Thoracic aorta (tissue), 2 donors: Measurements from ENCODE around the gene ELMOD1. TPM values are rescaled to one million over a fixed set of nuclear protein-coding genes. Genes with fewer than 3 reads are reported as not detected.

Source experiments
- ATAC-seq: fragments of 150-250 bp; one replicate; pipeline ENCODE4 v1.8.0; 2017; ENCODE audit warnings: low read depth; ENCODE audit not compliant: insufficient number of reproducible peaks, low FRiP score
- DNase-seq: peaks from one replicate; pipeline ENCODE4 v3.0.0-alpha.2; 2020; ENCODE audit warnings: low spot score
- H3K27ac ChIP-seq, 2 donors: fragments of 200-600 bp; sonication (generic); 1 replicate in 1 of 2; 2 replicates in 1 of 2; pipeline ENCODE4 v1.5.1; 2016; ENCODE audit warnings: mild to moderate bottlenecking in 2 of 2, moderate library complexity in 2 of 2
- H3K27me3 ChIP-seq: fragments of 200-600 bp; sonication (generic); replicated peaks from 2 replicates; pipeline ENCODE4 v1.6.0; 2016; ENCODE audit warnings: mild to moderate bottlenecking; ENCODE audit not compliant: insufficient read depth
- H3K36me3 ChIP-seq: fragments of 200-600 bp; sonication (generic); one replicate; pipeline ENCODE4 v1.5.1; 2016
- H3K4me1 ChIP-seq, 2 donors: fragments of 200-600 bp; sonication (generic); 1 replicate in 1 of 2; 2 replicates in 1 of 2; pipeline versions ENCODE4 v1.5.1 to v1.6.0; 2016; ENCODE audit warnings: low read depth in 2 of 2, mild to moderate bottlenecking in 1 of 2; ENCODE audit not compliant: control insufficient read depth in 1 of 2
- H3K4me3 ChIP-seq: fragments of 200-600 bp; sonication (generic); 2 replicates; pipeline ENCODE4 v1.5.1; 2016; ENCODE audit warnings: mild to moderate bottlenecking
- H3K9me3 ChIP-seq: fragments of 200-600 bp; sonication (generic); 2 replicates; pipeline ENCODE4 v1.5.1; 2016
- CTCF ChIP-seq: fragments of 200-600 bp; sonication (generic); IDR thresholded peaks from one replicate; pipeline ENCODE4 v1.5.1; 2019; ENCODE audit warnings: antibody characterized with exemption
- total RNA-seq, 2 donors: library from RNA; depleted of rRNA; stranded (reverse); fragments of >200 nt; gene quantifications; one replicate each; pipeline versions ENCODE4 v1.1.0 to v1.2.3, GENCODE V29; 2016

Gene ELMOD1
- total RNA-seq, 2 donors from 2014 or later, result 3.2 TPM; not detected in 1

GRCh38 chr11:107669191-107669740, 78.3 kb downstream of the ELMOD1 start:
- no peak for DNase-seq
- Histone ChIP-seq H3K27me3 (no peaks in the 10 kb centered on the region), H3K4me3 (no peak overlapping the region), H3K9me3 (no peaks in the 10 kb centered on the region), H3K36me3 (no peaks in the 10 kb centered on the region), H3K4me1 (no peaks in the 10 kb centered on the region), H3K27ac (no peak overlapping the region)
- ATAC-seq, result no peak
- no peak for TF ChIP-seq CTCF

- no peaks in the 10 kb centered on the region for H3K9me3 ChIP-seq
- H3K4me1 ChIP-seq, result no peaks in the 10 kb centered on the region
- H3K27me3 ChIP-seq, result no peaks in the 10 kb centered on the region
- no peak for TF ChIP-seq CTCF
- H3K4me3 ChIP-seq, result no peak overlapping the region
- no peaks in the 10 kb centered on the region for H3K36me3 ChIP-seq
- DNase-seq, result no peak
- H3K27ac ChIP-seq, result no peak overlapping the region
- no peak for ATAC-seq
These were observed 79.1 kb downstream of the ELMOD1 start for GRCh38 chr11:107669893-107670601.

- no peak for ATAC-seq
- H3K4me3 ChIP-seq, result no peak overlapping the region
- H3K27me3 ChIP-seq, result no peaks in the 10 kb centered on the region
- DNase-seq, result no peak
- H3K27ac ChIP-seq, result no peak overlapping the region
- no peaks in the 10 kb centered on the region for H3K4me1 ChIP-seq
- no peaks in the 10 kb centered on the region for H3K36me3 ChIP-seq
- no peaks in the 10 kb centered on the region for H3K9me3 ChIP-seq
- no peak for TF ChIP-seq CTCF
These were observed 85.0 kb downstream of the ELMOD1 start for GRCh38 chr11:107675902-107676301.

GRCh38 chr11:107676336-107677057, 85.5 kb downstream of the ELMOD1 start:
- Histone ChIP-seq H3K27me3 (no peaks in the 10 kb centered on the region), H3K9me3 (no peaks in the 10 kb centered on the region), H3K4me3 (no peak overlapping the region), H3K4me1 (no peaks in the 10 kb centered on the region), H3K36me3 (no peaks in the 10 kb centered on the region), H3K27ac (no peak overlapping the region)
- no peak for TF ChIP-seq CTCF
- no peak for ATAC-seq
- no peak for DNase-seq

- ATAC-seq, result no peak
- Histone ChIP-seq H3K36me3 (no peaks in the 10 kb centered on the region), H3K27ac (no peak overlapping the region), H3K4me1 (no peaks in the 10 kb centered on the region), H3K4me3 (no peak overlapping the region), H3K9me3 (no peaks in the 10 kb centered on the region), H3K27me3 (no peaks in the 10 kb centered on the region)
- TF ChIP-seq CTCF, result no peak
- DNase-seq, result no peak
These were observed 87.1 kb downstream of the ELMOD1 start for GRCh38 chr11:107677924-107678631.
